Measurements from ENCODE around the gene SSR1. TPM values are rescaled to one million over a fixed set of nuclear protein-coding genes. Genes with fewer than 3 reads are reported as not detected.
A peak's percentile ranks its signal among the peaks of the same experiment; 100 is the strongest.

The SSR1 gene
- total and polyA plus RNA-seq, 2 donors from 2014 or later = 40.4 to 163 TPM

GRCh38 chr6:7247828-7248227 lies 65.2 kb downstream of the SSR1 start:
- no peak for FAIRE-seq
- Histone ChIP-seq H3K9me3 (ENCODE audit: control insufficient read depth in 2 of 3, insufficient read depth in 1 of 3, low read length in 3 of 3) (no peaks in the 10 kb centered on the region), H3K4me3 (ENCODE audit: low read length in 3 of 3) (no peak overlapping the region), H3K9ac (ENCODE audit: low read length in 3 of 3) (no peak overlapping the region), H3K4me1 (ENCODE audit: control insufficient read depth in 2 of 3, insufficient read depth in 2 of 3, low read depth in 1 of 3, low read length in 3 of 3) (peaks cover 3 to 6% (median 5%) of the 10 kb centered on the region in 3 donors), H3K27ac (ENCODE audit: low read depth in 2 of 2, low read length in 2 of 2) (no peak overlapping the region), H3K27me3 (ENCODE audit: control insufficient read depth, insufficient read depth, low read length) (no peaks in the 10 kb centered on the region), H3K36me3 (ENCODE audit: control insufficient read depth in 2 of 3, insufficient read depth in 3 of 3, low read length in 3 of 3) (peaks cover 4 to 30% (median 14%) of the 10 kb centered on the region in 3 donors)
- intact Hi-C loops (cut with DNase I) = no loop called here
- TF ChIP-seq, protein P1, sequence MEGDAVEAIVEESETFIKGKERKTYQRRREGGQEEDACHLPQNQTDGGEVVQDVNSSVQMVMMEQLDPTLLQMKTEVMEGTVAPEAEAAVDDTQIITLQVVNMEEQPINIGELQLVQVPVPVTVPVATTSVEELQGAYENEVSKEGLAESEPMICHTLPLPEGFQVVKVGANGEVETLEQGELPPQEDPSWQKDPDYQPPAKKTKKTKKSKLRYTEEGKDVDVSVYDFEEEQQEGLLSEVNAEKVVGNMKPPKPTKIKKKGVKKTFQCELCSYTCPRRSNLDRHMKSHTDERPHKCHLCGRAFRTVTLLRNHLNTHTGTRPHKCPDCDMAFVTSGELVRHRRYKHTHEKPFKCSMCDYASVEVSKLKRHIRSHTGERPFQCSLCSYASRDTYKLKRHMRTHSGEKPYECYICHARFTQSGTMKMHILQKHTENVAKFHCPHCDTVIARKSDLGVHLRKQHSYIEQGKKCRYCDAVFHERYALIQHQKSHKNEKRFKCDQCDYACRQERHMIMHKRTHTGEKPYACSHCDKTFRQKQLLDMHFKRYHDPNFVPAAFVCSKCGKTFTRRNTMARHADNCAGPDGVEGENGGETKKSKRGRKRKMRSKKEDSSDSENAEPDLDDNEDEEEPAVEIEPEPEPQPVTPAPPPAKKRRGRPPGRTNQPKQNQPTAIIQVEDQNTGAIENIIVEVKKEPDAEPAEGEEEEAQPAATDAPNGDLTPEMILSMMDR (IDR thresholded peaks at IDR 0.05; ENCODE audit: borderline replicate concordance, extremely low read depth, insufficient read depth) = no peak
- DNase-seq = peak in 1 of 5 donors; percentile 56

DNA sequence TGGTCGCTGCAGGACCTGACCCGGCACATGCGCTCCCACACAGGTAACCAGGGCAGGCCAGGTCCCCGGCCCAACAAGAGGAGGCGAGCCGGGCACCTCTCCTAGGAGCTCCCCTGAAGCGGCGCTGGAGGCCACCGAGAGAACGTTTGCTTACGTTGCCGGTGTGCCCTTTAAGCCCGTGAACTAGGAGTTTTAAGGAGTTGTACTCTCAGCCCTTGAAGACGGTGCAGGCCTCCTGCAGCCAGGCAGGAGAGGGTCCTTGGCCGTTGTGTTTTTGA lies 65.9 kb downstream of the SSR1 start:
- no peaks in the 10 kb centered on the region for H3K9me3 ChIP-seq (ENCODE audit: control insufficient read depth in 2 of 3, insufficient read depth in 1 of 3, low read length in 3 of 3)
- peaks cover 5 to 11% (median 9%) of the 10 kb centered on the region in 3 donors for H3K4me1 ChIP-seq (ENCODE audit: control insufficient read depth in 2 of 3, insufficient read depth in 2 of 3, low read depth in 1 of 3, low read length in 3 of 3)
- H3K36me3 ChIP-seq (ENCODE audit: control insufficient read depth in 2 of 3, insufficient read depth in 3 of 3, low read length in 3 of 3) = peaks cover 4 to 29% (median 14%) of the 10 kb centered on the region in 3 donors
- no peak overlapping the region for H3K4me3 ChIP-seq (ENCODE audit: low read length in 3 of 3)
- intact Hi-C loops (cut with DNase I) = no loop called here
- TF ChIP-seq, protein P1 (IDR thresholded peaks at IDR 0.05; ENCODE audit: borderline replicate concordance, extremely low read depth, insufficient read depth) = no peak
- H3K27ac ChIP-seq (ENCODE audit: low read depth in 2 of 2, low read length in 2 of 2) = no peak overlapping the region
- FAIRE-seq = no peak
- peak in 1 of 5 donors; percentile 47 for DNase-seq
- H3K9ac ChIP-seq (ENCODE audit: low read length in 3 of 3) = no peak overlapping the region
- no peaks in the 10 kb centered on the region for H3K27me3 ChIP-seq (ENCODE audit: control insufficient read depth, insufficient read depth, low read length)

DNA sequence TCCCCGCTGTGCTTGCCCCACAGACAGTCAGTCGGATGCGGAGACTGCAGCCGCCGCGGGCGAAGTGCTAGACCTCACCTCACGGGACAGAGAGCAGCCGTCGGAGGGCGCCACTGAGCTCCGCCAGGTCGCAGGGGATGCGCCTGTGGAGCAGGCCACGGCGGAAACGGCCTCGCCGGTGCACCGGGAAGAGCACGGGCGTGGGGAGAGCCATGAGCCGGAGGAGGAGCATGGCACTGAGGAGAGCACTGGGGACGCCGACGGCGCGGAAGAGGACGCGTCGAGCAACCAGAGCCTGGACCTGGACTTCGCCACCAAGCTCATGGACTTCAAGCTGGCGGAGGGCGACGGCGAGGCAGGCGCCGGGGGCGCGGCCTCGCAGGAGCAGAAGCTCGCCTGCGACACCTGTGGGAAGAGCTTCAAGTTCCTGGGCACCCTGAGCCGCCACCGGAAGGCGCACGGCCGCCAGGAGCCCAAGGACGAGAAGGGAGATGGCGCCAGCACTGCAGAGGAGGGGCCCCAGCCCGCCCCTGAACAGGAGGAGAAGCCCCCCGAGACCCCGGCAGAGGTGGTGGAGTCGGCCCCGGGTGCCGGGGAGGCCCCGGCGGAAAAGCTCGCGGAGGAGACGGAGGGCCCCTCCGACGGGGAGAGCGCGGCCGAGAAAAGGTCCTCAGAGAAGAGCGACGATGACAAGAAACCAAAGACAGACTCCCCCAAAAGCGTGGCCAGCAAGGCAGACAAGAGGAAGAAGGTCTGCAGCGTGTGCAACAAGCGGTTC lies 66.4 kb downstream of the SSR1 start:
- Histone ChIP-seq H3K36me3 (ENCODE audit: control insufficient read depth in 2 of 3, insufficient read depth in 3 of 3, low read length in 3 of 3) (peaks cover 4 to 23% (median 14%) of the 10 kb centered on the region in 3 donors), H3K27me3 (ENCODE audit: control insufficient read depth, insufficient read depth, low read length) (no peaks in the 10 kb centered on the region), H3K9ac (ENCODE audit: low read length in 3 of 3) (no peak overlapping the region), H3K27ac (ENCODE audit: low read depth in 2 of 2, low read length in 2 of 2) (no peak overlapping the region), H3K4me1 (ENCODE audit: control insufficient read depth in 2 of 3, insufficient read depth in 2 of 3, low read depth in 1 of 3, low read length in 3 of 3) (peaks cover 7 to 12% (median 11%) of the 10 kb centered on the region in 3 donors), H3K9me3 (ENCODE audit: control insufficient read depth in 2 of 3, insufficient read depth in 1 of 3, low read length in 3 of 3) (no peaks in the 10 kb centered on the region), H3K4me3 (ENCODE audit: low read length in 3 of 3) (no peak overlapping the region)
- peak in 1 of 5 donors; percentile 76 for DNase-seq
- FAIRE-seq = no peak
- intact Hi-C loops (cut with DNase I) = no loop called here
- TF ChIP-seq, protein P1 (IDR thresholded peaks at IDR 0.05; ENCODE audit: borderline replicate concordance, extremely low read depth, insufficient read depth) = no peak

Data from kidney (tissue), 14 donors.